OCI-LY3 (cell line): ENCODE measurements around the gene MACF1.

Experiments used
- H2AFZ ChIP-seq: fragments of 200-600, 300-600 bp; shearing (Covaris generic); 2 replicates; pipeline ENCODE4 v1.6.0; 2014; ENCODE audit warnings: antibody characterized with exemption, low read depth, low read length
- H3K27ac ChIP-seq: fragments of 200-600, 300-600 bp; sonication (generic); 2 replicates; pipeline ENCODE4 v1.5.1; 2014; ENCODE audit warnings: mild to moderate bottlenecking, low read length, moderate library complexity, mixed read lengths
- H3K27me3 ChIP-seq: fragments of 200-600, 300-600 bp; sonication (generic); 2 replicates; pipeline ENCODE4 v1.6.1; 2014; ENCODE audit warnings: low read depth, low read length, mixed read lengths
- H3K36me3 ChIP-seq: fragments of 200-600, 300-600 bp; sonication (generic); replicated peaks from 2 replicates; pipeline ENCODE3; 2014; ENCODE audit warnings: low read depth, low read length, mixed read lengths
- H3K4me1 ChIP-seq: fragments of 300-600, 200-600 bp; sonication (generic); 2 replicates; pipeline ENCODE4 v1.6.1; 2014; ENCODE audit warnings: low read length, mixed read lengths
- H3K4me2 ChIP-seq: fragments of 200-600, 300-600 bp; sonication (generic); 2 replicates; pipeline ENCODE4 v1.6.1; 2014; ENCODE audit warnings: low read length, mixed read lengths
- H3K4me3 ChIP-seq: fragments of 300-600, 200-600 bp; sonication (generic); 2 replicates; pipeline ENCODE4 v1.5.1; 2014; ENCODE audit warnings: antibody characterized with exemption, mild to moderate bottlenecking, low read length, moderate library complexity
- H3K79me2 ChIP-seq: fragments of 300-600, 200-600 bp; shearing (Covaris generic); 2 replicates; pipeline ENCODE4 v1.6.1; 2014; ENCODE audit warnings: mild to moderate bottlenecking, low read length, mixed read lengths
- H3K9ac ChIP-seq: fragments of 300-600, 200-600 bp; shearing (Covaris generic); 2 replicates; pipeline ENCODE4 v1.6.0; 2014; ENCODE audit warnings: mild to moderate bottlenecking, low read length, moderate library complexity
- H3K9me3 ChIP-seq: fragments of 200-600, 300-600 bp; shearing (Covaris generic); 2 replicates; pipeline ENCODE4 v1.6.1; 2014; ENCODE audit warnings: low read length, mixed read lengths; ENCODE audit not compliant: insufficient read depth
- H4K20me1 ChIP-seq: fragments of 200-600, 300-600 bp; sonication (generic); 2 replicates; pipeline ENCODE4 v1.6.1; 2016; ENCODE audit warnings: low read length, mixed read lengths; ENCODE audit not compliant: insufficient read depth
- EZH2phosphoT487 ChIP-seq: fragments of 200-600 bp; shearing (Covaris generic); IDR thresholded peaks from 2 replicates; pipeline ENCODE4 v1.6.1; 2018; ENCODE audit warnings: antibody characterized with exemption, mixed run types, low read depth
- TF ChIP-seq, protein P1 (sequence below): fragments of 200-600, 300-600 bp; sonication (generic); IDR thresholded peaks from 2 replicates; pipeline ENCODE4 v1.5.1; 2014; ENCODE audit warnings: antibody characterized with exemption, low read length, low read depth

Gene MACF1

DNA sequence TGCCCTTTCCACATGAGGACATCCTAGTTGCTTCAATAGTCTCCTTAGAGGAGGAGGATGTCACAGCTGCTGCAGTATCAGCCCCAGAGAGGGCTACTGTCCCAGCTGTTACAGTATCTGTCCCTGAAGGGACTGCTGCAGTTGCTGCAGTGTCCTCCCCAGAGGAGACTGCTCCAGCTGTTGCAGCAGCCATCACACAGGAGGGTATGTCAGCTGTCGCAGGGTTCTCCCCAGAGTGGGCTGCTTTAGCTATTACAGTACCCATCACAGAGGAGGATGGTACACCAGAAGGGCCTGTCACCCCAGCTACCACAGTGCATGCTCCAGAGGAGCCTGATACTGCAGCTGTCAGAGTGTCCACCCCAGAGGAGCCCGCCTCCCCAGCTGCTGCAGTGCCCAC, 208.4 kb downstream of the MACF1 start:
- no peak overlapping the region for H3K9ac ChIP-seq
- peaks cover 11% of the 10 kb centered on the region for H4K20me1 ChIP-seq
- TF ChIP-seq, protein P1, sequence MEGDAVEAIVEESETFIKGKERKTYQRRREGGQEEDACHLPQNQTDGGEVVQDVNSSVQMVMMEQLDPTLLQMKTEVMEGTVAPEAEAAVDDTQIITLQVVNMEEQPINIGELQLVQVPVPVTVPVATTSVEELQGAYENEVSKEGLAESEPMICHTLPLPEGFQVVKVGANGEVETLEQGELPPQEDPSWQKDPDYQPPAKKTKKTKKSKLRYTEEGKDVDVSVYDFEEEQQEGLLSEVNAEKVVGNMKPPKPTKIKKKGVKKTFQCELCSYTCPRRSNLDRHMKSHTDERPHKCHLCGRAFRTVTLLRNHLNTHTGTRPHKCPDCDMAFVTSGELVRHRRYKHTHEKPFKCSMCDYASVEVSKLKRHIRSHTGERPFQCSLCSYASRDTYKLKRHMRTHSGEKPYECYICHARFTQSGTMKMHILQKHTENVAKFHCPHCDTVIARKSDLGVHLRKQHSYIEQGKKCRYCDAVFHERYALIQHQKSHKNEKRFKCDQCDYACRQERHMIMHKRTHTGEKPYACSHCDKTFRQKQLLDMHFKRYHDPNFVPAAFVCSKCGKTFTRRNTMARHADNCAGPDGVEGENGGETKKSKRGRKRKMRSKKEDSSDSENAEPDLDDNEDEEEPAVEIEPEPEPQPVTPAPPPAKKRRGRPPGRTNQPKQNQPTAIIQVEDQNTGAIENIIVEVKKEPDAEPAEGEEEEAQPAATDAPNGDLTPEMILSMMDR = no peak
- TF ChIP-seq EZH2phosphoT487 = no peak
- H3K27ac ChIP-seq = no peak overlapping the region
- no peaks in the 10 kb centered on the region for H3K9me3 ChIP-seq
- no peaks in the 10 kb centered on the region for H3K36me3 ChIP-seq
- no peak overlapping the region for H2AFZ ChIP-seq
- H3K27me3 ChIP-seq = no peaks in the 10 kb centered on the region
- no peak overlapping the region for H3K4me2 ChIP-seq
- peaks cover 7% of the 10 kb centered on the region for H3K4me1 ChIP-seq
- H3K4me3 ChIP-seq = no peak overlapping the region
- no peaks in the 10 kb centered on the region for H3K79me2 ChIP-seq

GRCh38 chr1:39413902-39414528, 209.5 kb downstream of the MACF1 start:
- H3K79me2 ChIP-seq = no peaks in the 10 kb centered on the region
- H3K36me3 ChIP-seq = no peaks in the 10 kb centered on the region
- no peak overlapping the region for H3K27ac ChIP-seq
- TF ChIP-seq, protein P1 = no peak
- TF ChIP-seq EZH2phosphoT487 = no peak
- no peaks in the 10 kb centered on the region for H3K27me3 ChIP-seq
- H3K9ac ChIP-seq = no peak overlapping the region
- H2AFZ ChIP-seq = no peak overlapping the region
- no peak overlapping the region for H3K4me3 ChIP-seq
- H3K4me2 ChIP-seq = no peak overlapping the region
- peaks cover 11% of the 10 kb centered on the region for H4K20me1 ChIP-seq
- H3K9me3 ChIP-seq = no peaks in the 10 kb centered on the region
- H3K4me1 ChIP-seq = peaks cover 4% of the 10 kb centered on the region

DNA sequence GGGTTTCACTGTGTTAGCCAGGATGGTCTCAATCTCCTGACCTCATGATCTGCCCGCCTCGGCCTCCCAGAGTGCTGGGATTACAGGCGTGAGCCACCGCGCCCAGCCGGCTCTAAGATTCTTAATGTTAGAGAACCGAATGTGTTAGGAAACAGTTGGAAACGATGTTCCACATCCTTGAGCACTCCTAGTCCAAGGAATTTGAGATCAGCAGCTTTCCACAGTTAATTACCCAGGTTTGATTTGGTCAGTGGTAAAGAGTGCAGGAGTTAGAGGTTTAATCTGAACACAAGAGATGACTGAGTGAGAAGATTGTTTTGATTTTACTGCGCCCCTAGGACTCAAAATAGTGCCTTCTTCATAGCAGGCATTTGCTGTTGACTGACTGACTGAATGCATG, 211.1 kb downstream of the MACF1 start:
- Histone ChIP-seq H3K27me3 (no peaks in the 10 kb centered on the region), H4K20me1 (peaks cover 5% of the 10 kb centered on the region), H3K4me3 (no peak overlapping the region), H3K79me2 (no peaks in the 10 kb centered on the region), H3K4me2 (no peak overlapping the region), H3K9ac (no peak overlapping the region), H3K4me1 (peaks cover 5% of the 10 kb centered on the region; the same call in 1 of the 2 replicates), H3K36me3 (no peaks in the 10 kb centered on the region), H2AFZ (no peak overlapping the region), H3K27ac (no peak overlapping the region), H3K9me3 (no peaks in the 10 kb centered on the region)
- TF ChIP-seq, protein P1 = no peak
- no peak for TF ChIP-seq EZH2phosphoT487

DNA sequence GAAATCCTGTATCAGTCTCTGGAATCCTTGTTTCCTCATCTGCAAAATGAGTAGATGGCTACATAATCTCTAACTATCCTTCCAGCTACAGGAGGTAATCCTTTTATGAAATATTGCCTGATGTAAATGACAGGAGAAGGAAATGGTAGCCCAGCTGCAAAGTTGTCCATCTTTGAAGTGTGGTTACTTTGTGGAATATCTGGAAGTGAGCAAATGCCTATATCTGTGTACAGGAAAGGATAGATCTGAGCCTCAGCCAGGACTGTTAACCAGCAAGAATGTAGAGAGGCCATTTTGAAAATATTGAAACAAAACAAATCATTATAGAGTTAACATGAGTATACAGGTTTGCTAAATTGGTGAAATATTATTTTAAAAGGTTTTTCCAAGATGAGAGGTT, 212.1 kb downstream of the MACF1 start:
- no peak for TF ChIP-seq EZH2phosphoT487
- TF ChIP-seq, protein P1 = no peak
- H3K4me2 ChIP-seq = no peak overlapping the region
- H3K4me3 ChIP-seq = no peak overlapping the region
- no peak overlapping the region for H3K9ac ChIP-seq
- H3K27me3 ChIP-seq = no peaks in the 10 kb centered on the region
- no peaks in the 10 kb centered on the region for H3K9me3 ChIP-seq
- H3K27ac ChIP-seq = no peak overlapping the region
- H3K79me2 ChIP-seq = no peaks in the 10 kb centered on the region
- no peak overlapping the region for H2AFZ ChIP-seq
- no peaks in the 10 kb centered on the region for H4K20me1 ChIP-seq
- H3K4me1 ChIP-seq = peaks cover 5% of the 10 kb centered on the region; the same call in 1 of the 2 replicates
- no peaks in the 10 kb centered on the region for H3K36me3 ChIP-seq
